Fibroblast of lung (primary cell): ENCODE measurements around the gene DPM2.

Source experiments
- CTCF ChIP-seq, 2 donors: IDR thresholded peaks in 1 of 2; conservative IDR thresholded peaks in 1 of 2; 1 replicate in 1 of 2; 2 replicates in 1 of 2; pipeline ENCODE4 v1.5.1; 2011 to 2012; ENCODE audit warnings: low read length in 2 of 2, control low read depth in 1 of 2, inconsistent platforms in 1 of 2, low read depth in 1 of 2, mild to moderate bottlenecking in 1 of 2
- EZH2 ChIP-seq: IDR thresholded peaks from 2 replicates; pipeline ENCODE4 v1.5.1; 2012; ENCODE audit warnings: low read length, control low read depth, mild to moderate bottlenecking; ENCODE audit errors: missing control alignments

- TF ChIP-seq CTCF (conservative IDR thresholded peaks at IDR 0.05 in 1 of 2, IDR thresholded peaks at IDR 0.05 in 1 of 2; ENCODE audit: low read depth in 1 of 2, low read length in 2 of 2) (no peak), EZH2 (no peak)
Observed at GRCh38 chr9:127941961-127942215, 4.2 kb upstream of the DPM2 start.
